ENCODE measurements around the gene ELK4. TPM values are rescaled to one million over a fixed set of nuclear protein-coding genes. Genes with fewer than 3 reads are reported as not detected.

Gene ELK4
- total RNA-seq, 1 experiment from 2014 or later: 15.5 TPM

- no peak for DNase-seq (ENCODE audit: low read depth, low spot score)
- in situ Hi-C loops (cut with HindIII; ENCODE audit: low pct_unique_long_range_greater_than_20kb, low sequenced_read_pairs): no loop called here
Observed at GRCh38 chr1:205590777-205591513, 40.9 kb downstream of the ELK4 start.

DNA sequence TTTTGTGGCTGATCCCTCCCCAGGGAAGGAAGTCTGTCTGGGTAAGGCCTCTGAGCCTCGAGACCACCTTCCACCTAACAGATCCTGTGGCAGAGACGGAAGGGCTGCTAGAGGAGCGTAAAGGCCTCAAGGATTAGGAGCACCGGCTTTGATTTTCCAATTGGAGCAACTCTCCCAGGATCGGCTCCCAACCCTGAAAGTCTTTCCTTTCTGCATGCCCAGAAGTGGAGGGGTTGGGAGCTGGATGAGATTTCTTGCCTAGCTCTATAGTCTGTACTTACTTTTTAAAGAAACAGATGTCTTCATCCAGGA lies 41.4 kb downstream of the ELK4 start:
- in situ Hi-C loops (cut with HindIII; ENCODE audit: low pct_unique_long_range_greater_than_20kb, low sequenced_read_pairs): no loop called here
- no peak for DNase-seq (ENCODE audit: low read depth, low spot score)

DNA sequence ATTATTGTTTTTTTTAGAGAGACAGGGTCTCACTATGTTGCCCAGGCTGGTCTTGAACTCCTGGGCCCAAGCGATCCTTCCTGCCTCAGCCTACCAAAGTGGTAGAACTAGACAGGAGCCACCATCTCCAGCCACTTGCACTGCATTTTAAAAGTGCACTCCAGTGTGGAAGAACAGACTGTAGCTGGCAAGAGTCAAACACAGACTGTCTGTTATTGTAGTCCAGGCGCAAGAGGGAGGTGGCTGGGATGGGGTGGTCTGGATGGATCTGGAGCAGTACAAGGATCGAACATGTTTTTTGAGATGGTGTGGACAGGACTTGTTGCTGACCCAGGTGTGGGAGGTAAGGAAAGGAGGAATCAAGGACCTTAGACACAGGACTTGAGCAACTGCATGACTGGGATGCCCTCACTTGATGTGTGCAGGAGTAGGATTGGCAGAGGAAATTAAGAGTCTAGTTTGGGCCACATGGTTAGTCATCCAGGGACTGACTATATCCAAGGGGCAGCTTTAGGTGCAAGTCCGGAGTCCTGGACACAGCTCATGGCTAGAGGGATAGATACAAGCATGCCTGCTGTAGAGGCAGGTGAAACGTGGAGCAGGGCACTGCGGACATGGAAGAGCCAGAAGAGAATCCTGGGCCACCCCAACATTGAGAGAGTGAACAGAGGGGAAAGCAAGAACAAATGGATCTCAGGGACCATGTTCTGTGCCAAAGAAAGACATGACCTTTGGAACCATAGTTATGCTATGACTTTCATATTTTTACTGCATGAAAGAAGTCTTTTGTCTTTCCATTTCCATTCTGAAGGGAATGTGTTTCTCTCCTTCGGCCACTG lies 42.0 kb downstream of the ELK4 start:
- in situ Hi-C loops (cut with HindIII; ENCODE audit: low pct_unique_long_range_greater_than_20kb, low sequenced_read_pairs): no loop called here
- DNase-seq (ENCODE audit: low read depth, low spot score): peak; percentile 42

DNA sequence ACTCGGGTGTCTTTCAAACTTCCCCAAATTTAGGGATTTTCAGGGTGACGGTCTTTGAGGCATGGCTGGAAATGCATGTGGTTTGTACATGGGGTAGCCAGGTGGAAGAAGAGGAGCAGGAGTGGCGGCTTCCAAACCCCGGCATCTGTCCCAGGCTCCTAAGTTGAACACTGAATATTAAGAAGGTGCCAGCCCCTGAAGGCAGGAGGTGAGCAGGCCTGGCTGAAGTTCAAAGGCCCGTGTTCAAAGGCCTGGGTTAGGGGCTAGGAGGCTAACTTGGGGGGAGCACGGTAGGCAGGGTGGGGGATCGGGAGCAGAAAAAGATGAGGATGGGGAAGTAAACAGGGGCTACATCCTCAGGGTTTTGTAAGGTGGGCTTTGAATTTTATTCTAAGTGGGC lies 42.8 kb downstream of the ELK4 start:
- in situ Hi-C loops (cut with HindIII; ENCODE audit: low pct_unique_long_range_greater_than_20kb, low sequenced_read_pairs): no loop called here
- no peak for DNase-seq (ENCODE audit: low read depth, low spot score)

DNA sequence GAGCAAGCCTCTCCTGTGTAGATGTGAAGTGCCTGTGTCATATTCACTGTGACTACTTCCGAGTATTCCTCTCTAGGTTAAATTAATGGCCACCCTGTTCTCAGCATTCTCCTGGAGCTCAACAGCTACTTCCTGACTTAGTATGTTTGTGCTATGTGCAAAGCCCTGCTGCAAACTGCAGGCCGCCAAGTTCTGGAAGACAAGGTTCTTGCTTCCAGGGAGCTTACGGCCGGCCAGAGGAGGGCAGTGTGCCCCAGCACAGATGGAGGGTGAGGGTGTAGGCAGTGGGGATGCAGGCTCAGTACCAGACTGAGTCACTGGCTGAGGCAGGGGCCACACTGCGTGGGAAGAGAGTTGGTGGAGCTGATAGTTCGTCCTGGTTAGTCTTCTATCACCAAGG lies 43.2 kb downstream of the ELK4 start:
- peak; percentile 66 for DNase-seq (ENCODE audit: low read depth, low spot score)
- in situ Hi-C loops (cut with HindIII; ENCODE audit: low pct_unique_long_range_greater_than_20kb, low sequenced_read_pairs): no loop called here

DNA sequence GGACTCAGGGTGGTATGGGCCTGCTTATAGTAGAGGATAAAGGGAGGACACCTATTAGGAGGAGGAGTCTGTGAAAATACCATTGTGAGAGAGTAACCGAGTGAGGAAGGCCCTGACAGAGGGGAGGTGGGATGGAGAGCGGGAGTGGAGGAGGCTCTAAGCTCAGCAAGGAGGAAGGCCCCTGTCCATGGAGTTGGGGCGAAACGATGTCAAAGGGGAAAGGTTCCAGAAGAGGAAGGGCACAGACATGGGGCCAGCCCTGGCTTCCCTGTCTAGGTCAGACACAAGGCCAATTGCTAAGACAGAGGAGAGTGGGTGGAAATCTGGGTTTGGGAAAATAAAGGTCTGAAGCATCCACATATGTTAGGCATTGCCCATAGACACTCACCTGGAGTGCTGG lies 44.2 kb downstream of the ELK4 start:
- in situ Hi-C loops (cut with HindIII; ENCODE audit: low pct_unique_long_range_greater_than_20kb, low sequenced_read_pairs): no loop called here
- no peak for DNase-seq (ENCODE audit: low read depth, low spot score)

GRCh38 chr1:205585835-205586785 lies 45.7 kb downstream of the ELK4 start:
- DNase-seq (ENCODE audit: low read depth, low spot score): no peak
- in situ Hi-C loops (cut with HindIII; ENCODE audit: low pct_unique_long_range_greater_than_20kb, low sequenced_read_pairs): no loop called here

DNA sequence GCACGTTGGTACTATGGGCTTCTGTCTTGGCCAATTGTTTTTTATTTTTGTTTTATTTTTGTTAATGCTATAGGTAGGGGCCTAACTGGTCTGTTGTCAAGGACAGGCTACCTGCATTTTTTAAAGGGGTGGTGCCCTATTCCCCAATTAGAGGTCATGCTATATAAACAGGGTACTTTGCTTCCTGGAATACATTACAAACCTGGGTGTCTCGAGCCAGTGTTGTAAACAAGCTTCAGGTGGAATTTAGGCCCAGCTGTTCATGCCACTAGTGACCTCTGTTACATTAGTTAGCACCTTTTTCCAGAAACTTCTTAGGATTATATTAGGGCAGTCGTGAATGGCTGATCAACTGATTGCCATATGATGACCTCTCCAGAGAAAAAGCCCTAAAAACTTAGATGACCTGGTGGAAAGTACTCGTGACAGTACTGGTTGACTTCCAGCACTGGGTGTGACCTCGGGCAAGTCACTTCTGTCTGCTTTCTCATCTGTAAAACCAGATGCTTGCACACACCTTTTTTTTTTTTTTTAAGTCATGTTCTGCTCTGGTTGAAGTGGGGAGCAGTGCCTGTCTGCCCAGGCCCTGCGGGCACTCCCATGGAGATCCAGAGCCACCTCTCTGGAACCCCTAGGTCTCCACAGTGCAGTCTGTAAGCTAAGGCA lies 46.5 kb downstream of the ELK4 start:
- DNase-seq (ENCODE audit: low read depth, low spot score): no peak
- in situ Hi-C loops (cut with HindIII; ENCODE audit: low pct_unique_long_range_greater_than_20kb, low sequenced_read_pairs): no loop called here

GRCh38 chr1:205584732-205585131 lies 47.1 kb downstream of the ELK4 start:
- in situ Hi-C loops (cut with HindIII; ENCODE audit: low pct_unique_long_range_greater_than_20kb, low sequenced_read_pairs): no loop called here
- DNase-seq (ENCODE audit: low read depth, low spot score): peak; percentile 38

GRCh38 chr1:205583461-205584130 lies 48.2 kb downstream of the ELK4 start:
- in situ Hi-C loops (cut with HindIII; ENCODE audit: low pct_unique_long_range_greater_than_20kb, low sequenced_read_pairs): no loop called here
- DNase-seq (ENCODE audit: low read depth, low spot score): no peak

- no peak for DNase-seq (ENCODE audit: low read depth, low spot score)
- in situ Hi-C loops (cut with HindIII; ENCODE audit: low pct_unique_long_range_greater_than_20kb, low sequenced_read_pairs): no loop called here
Observed at GRCh38 chr1:205582471-205583291, 49.1 kb downstream of the ELK4 start.

- in situ Hi-C loops (cut with HindIII; ENCODE audit: low pct_unique_long_range_greater_than_20kb, low sequenced_read_pairs): no loop called here
- DNase-seq (ENCODE audit: low read depth, low spot score): no peak
Observed at GRCh38 chr1:205582046-205582445, 49.8 kb downstream of the ELK4 start.

GRCh38 chr1:205581321-205581980 lies 50.4 kb downstream of the ELK4 start:
- DNase-seq (ENCODE audit: low read depth, low spot score): no peak
- in situ Hi-C loops (cut with HindIII; ENCODE audit: low pct_unique_long_range_greater_than_20kb, low sequenced_read_pairs): no loop called here

- in situ Hi-C loops (cut with HindIII; ENCODE audit: low pct_unique_long_range_greater_than_20kb, low sequenced_read_pairs): no loop called here
- no peak for DNase-seq (ENCODE audit: low read depth, low spot score)
Observed at GRCh38 chr1:205580923-205581180, 51.0 kb downstream of the ELK4 start.

- no peak for DNase-seq (ENCODE audit: low read depth, low spot score)
- in situ Hi-C loops (cut with HindIII; ENCODE audit: low pct_unique_long_range_greater_than_20kb, low sequenced_read_pairs): no loop called here
Observed at GRCh38 chr1:205580140-205580922, 51.5 kb downstream of the ELK4 start.
